Measurements from ENCODE around the gene HMCN1.

HMCN1 gene

DNA sequence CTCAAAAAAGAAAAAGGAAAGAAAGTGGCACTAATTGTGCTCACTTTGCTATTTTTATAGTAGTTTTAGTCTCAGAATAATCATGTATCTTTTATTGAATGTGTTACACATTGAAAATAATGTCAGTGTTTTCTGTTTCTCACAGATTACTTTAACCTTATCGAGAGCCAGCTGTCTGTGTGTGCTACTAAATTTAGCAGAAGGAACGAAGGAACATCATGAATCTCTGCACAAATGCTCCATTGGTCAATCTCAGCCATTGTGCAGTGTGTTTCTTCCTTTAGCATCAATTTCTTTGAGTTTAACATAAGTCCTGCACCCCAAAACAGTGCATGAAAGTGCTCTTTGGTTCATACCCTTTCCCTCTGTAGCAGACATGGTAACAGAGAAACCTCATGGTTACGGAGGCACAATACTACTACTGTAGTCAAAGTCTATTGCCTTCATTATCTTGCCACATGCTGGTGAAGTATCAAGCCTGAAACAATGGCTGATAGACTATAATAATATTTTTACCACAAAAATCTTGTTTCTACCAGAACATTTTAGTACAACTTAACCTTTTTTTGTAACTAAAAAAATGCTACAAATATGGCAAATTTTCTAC lies 310.0 kb downstream of the HMCN1 start:
- no peak for DNase-seq

DNA sequence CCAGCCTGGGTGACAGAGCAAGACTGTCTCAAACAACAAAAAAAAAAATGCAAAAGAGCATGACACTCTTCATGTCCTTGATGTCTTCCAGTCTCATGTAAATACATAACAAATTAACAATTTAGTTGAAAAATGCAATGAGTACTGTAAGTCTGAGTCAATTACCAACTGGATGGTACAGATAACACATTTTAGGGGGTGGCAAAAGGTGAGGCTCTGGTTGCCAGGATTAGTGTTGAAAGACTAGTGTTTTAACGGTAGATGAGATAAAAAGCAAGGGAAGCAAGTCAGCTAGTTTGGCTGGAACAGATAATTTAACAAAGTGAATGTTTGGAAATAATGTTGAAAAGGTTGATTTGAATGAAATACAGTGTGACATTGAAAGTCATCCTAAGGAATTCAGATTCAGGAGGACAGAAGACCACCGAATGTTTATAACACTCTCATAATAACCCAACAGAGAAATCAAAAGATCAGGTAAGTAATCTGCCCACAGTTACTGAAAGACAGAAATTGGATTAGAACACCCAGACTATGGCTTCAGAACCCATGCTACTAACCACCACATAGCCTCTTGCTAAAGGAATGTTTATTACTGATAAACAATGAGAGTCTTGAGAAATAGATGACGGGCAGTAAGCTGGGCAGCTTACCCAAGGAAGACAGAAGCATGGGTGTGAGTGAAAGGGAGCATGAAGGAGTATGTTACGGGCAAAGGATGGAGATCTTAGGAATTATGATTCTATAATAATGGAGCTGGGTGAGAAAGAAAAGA lies 312.4 kb downstream of the HMCN1 start:
- no peak for DNase-seq

- no peak for DNase-seq
Observed at GRCh38 chr1:186050360-186050759, 316.2 kb downstream of the HMCN1 start.

DNA sequence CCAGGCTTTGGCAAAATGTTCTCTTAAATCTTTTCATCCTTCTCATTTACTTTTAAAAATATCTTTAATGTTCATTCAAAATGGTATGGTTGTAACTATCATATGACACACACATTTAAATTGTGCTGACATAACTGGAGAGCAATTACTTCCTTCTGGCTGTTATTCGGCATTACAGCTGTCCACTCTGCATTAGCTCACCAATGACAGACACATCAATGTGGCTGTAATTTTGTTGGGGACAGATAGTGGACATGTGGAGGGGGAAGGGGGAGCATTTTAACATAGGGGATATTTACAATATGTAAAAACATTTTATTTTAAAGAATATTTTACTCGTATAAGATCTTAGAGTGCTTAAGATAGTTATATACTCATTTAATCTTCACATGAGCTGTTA lies 319.8 kb downstream of the HMCN1 start:
- no peak for DNase-seq

- no peak for DNase-seq
Observed at GRCh38 chr1:186054932-186055331, 320.7 kb downstream of the HMCN1 start.

- DNase-seq: no peak
Observed at GRCh38 chr1:186055846-186056245, 321.7 kb downstream of the HMCN1 start.

DNA sequence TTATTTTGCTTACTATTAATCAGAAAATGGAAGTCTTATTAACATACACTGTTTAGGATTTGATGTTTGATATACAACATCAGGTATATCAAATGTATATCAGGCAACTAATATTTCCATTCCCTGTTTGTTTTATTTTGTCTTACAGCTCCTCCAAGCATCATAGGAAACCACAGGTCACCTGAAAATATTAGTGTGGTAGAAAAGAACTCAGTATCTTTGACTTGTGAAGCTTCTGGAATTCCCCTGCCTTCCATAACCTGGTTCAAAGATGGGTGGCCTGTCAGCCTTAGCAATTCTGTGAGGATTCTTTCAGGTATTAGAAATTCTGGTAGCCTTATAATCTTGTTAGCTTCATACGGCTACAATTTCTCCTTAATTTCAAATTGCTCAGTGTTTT lies 322.9 kb downstream of the HMCN1 start:
- no peak for DNase-seq

DNA sequence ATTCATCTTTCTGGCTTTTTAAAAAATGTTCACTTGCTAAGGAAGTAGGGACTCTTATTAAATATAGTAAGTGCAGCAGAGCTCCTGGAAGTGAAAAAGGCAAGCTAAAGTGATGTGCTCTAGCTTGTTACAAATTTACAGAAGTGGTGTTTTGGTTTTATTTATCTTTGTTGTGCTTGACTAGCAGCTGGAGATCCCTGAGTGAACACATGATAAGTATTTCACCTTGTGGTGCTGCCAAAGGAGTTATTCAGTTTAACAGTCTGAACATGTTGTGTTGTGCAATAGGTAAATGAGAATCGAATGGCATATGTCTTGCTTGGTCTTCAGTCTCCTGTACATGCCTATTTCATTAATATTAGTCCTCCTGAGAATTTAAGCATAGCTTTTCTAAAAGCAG lies 325.1 kb downstream of the HMCN1 start:
- DNase-seq: no peak

- no peak for DNase-seq
Observed at GRCh38 chr1:186059752-186060151, 325.6 kb downstream of the HMCN1 start.

DNA sequence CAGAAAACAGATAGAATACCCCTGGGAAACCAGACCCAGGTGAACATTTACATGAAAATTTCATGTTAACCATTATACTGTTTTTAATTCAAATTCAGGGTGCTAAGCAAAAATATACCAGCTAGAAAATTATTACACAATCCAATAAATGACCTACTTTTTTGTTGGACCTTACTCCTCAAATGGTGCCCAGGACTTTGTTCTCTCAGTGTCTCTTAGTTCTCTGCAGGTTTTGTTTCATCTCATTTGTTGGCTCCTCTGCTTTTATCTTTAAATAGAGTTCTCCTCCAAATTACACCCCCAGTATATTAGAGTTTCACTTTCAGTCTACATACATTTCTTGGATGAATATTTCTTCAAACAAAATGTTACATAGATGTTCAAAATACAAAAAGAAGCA lies 326.0 kb downstream of the HMCN1 start:
- no peak for DNase-seq

DNA sequence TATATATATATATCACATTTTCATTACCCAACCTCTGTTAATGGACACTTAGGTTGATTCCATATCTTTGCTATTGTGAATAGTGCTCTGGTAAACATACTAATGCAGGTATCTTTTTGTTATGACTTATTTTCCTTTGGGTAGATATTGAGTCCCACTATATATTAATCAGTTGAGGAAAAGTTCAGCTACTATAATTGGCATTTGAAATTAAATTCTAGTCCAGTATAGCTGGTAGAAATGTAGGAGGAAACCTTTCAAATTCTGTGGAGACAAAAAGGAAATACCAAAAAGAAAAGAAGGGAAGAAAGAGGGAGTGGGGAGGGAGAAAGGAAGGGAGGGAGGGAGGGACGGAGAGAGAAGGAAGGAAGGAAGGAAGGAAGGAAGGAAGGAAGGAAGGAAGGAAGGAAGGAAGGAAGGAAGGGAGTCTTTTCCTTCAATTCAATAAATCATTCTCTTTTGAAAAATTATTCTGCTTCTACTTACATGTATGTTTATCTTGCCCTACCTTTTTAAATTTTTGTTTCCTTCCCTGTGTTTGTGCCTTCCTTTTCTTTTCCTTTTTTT lies 329.0 kb downstream of the HMCN1 start:
- DNase-seq: no peak

- DNase-seq: no peak
Observed at GRCh38 chr1:186066411-186066810, 332.2 kb downstream of the HMCN1 start.

- no peak for DNase-seq
Observed at GRCh38 chr1:186073697-186074096, 339.5 kb downstream of the HMCN1 start.

- DNase-seq: no peak
Observed at GRCh38 chr1:186076006-186076405, 341.8 kb downstream of the HMCN1 start.

DNA sequence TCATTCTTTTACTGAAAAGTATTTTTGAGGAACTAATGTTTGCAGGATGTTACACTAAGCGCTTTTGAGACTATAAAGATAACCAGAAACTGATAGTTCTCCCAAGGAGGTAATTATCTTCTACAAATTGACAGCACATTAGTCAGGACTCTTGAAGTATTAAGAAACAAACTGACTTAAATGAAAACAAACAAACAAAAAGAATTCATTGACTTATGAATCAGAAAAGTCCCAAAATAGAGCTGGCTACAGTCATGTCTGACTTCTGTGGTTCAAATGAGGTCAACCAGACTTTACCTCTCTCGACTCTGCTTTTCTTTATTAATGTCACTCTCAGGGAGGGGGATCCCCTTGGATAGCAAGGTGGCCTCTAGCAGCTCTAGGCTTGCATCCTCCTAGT lies 344.1 kb downstream of the HMCN1 start:
- no peak for DNase-seq

DNA sequence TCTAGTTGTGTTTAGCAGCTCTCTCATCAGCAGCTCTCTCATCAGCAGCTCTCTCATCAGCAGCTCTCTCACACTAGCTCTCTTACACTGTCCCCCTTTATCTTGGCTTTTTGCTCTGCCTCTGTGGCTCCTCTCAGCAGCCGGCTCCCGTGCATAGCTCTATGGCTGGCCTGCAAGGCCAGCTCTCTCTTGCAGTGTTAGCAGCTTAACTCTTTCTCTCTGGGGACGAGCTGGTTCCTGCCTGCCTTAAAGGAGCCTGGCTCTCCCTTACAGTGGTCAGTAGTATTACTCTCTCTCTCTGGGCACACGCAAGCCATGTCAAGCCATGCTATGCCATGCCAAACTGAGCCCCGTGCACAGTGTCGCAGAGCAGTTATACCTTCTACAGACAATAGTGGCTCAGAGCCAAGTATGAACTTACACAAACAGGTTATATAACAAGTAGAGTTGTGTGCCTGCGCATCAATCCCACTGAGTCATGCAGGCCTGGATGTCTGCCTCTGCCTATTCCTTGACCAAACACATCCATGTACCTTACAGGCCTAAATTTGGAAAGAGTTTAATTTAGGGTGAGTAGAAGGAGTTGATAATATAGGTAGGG lies 345.0 kb downstream of the HMCN1 start:
- DNase-seq: no peak

GRCh38 chr1:186082235-186082937 lies 348.2 kb downstream of the HMCN1 start:
- no peak for DNase-seq

DNA sequence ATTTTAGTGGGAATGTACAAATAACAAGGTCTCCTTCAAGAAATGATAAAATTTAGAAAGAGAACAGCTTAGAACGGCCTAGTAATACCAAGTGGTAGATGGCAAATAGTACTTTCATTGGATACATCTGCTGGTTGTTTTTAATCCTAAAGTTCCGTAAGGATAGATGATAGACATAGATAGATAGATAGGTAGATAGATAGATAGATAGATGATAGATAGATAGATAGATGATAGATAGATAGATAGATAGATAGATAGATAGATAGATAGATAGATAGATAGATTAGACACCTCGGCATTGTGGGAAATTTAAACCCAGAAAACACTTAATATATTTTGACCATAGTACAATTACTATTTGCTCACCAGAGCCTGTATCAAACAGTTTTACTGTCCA lies 352.4 kb downstream of the HMCN1 start:
- DNase-seq: no peak

DNA sequence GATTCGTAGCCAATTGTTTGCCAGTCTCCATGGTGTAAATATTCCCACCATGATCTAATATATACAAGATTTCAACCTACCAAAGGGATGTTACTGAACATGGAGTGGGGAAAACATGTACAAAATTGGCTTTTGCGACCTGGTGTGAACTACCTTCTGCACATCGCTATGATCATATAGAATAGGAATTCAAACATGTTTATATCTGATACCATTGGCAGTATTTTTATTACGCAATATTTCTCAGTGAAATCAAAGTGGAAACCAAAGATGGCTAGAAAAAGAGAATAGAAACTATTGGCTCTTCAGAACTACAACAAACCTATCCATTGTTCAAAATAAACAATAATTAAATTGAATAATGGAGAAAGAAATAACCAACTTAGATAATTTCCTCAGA lies 355.7 kb downstream of the HMCN1 start:
- DNase-seq: no peak

DNA sequence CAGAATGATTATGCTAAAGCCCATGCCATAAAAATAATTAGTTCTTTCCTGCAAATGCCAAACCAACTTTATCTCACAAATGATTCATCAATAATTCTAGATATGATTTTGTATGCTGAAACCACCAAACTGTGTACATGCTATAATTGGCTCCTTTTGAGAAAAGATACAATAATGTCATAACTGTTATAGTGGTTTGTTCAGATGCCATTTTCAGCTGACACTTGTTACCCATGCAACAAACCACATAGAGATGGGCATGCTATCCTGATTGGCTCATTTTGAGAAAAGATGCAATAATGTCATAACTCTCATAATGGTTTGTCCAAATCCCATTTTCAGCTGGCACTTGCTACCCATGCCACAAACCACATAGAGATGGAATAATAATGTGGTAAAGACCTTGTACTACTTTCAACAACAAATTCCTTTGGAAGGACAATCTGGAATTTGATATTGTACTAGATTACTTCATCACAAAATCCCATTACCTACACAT lies 357.1 kb downstream of the HMCN1 start:
- no peak for DNase-seq

DNA sequence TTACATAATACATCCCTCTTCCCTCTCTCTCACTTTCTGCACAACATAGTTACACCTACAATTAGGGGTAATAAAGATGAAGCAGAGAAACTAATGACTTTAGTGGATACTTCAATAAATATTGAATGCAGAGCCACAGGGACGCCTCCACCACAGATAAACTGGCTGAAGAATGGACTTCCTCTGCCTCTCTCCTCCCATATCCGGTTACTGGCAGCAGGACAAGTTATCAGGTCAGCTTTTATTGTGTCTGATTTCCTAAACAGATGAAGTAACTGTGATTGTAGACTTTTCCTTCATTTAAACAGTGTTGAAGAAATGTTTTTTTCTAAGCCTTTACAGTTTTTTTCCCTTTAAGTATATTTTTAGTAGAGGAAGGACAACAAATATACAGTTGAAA lies 359.2 kb downstream of the HMCN1 start:
- no peak for DNase-seq

DNA sequence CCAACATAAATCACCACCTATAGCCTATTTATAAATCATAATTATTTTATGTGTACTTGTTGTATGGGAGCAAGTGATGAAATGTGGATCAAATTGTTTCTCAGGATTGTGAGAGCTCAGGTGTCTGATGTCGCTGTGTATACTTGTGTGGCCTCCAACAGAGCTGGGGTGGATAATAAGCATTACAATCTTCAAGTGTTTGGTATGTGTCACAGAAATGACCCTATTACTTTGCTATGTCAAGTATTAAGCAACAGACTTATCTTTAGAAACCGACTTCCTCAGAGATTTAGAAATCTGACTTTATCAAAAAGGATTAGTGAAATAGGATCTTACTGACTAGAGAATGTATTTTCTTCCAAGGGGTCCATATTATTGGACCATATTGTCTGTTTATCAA lies 360.0 kb downstream of the HMCN1 start:
- no peak for DNase-seq

Measured in activated CD8-positive, alpha-beta memory T cell treated with anti-CD3 and anti-CD28 coated beads, Interleukin-2, amount 50 U/mL, for 4 hours (primary cell).